ENCODE results near the gene OPRD1.
"Not testable (repeated sequence)": the region's sequence is repeated elsewhere in the genome, so short reads cannot be mapped to it uniquely, and the experiment has no call there.

Gene OPRD1

DNA sequence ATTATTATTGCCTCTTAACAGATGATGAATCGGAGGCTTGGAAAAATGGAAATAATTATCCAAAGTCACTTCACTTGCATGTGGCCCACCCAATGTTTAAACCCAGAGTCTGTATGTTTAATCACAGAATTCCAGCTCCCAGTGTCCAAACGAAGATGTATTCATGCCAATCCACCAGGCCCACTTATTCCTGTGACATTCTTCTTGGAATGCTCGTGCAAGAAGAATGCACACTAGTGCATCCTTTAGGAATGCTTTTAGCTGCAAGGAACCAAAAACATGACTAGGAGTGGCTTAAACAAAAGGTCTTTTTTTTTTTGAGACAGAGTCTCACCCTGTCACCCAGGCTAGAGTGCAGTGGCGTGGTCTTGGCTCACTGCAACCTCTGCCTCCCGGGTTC lies 8.9 kb upstream of the OPRD1 start:
- no peak for DNase-seq

DNA sequence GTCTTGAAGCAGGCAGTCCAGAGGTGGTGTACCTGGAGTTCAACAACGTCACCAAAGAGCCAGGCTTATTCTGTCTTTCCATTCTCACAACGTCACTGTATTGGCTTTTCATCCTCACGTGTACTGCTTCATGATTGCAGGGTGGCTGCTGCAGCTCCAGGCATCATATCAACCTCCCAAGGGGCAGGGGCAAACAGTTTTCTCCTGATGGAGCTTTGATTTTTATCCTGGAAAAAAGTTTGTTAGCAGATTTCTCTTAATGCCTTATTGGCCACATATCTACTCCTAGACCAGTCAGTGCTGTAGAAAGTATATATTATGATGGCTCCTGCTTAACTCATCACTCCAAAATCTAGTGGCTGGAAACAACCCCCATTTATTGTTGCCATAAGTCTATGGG lies 8.3 kb upstream of the OPRD1 start:
- no peak for DNase-seq

- no peak for DNase-seq
Measured at GRCh38 chr1:28804071-28804470, 7.9 kb upstream of the OPRD1 start.

DNA sequence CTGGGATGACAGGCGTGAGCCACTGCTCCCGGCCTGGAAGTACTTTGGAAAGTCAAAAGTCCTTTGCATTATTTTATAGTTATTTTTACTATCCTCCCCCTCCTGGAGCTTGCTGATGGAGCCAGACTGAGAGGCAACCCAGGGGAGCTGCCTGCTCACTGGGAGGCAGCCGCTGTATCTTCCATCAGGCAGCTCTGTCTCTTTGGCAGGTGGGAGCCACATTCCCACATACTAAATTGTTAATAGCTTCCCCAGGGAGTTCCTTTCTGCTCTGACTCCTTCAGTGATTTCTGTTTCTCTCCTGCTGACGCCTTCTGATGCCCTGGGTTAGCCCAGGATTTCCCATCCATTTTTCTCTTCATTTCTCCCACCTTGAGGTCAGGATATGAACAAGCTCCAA lies 4.9 kb upstream of the OPRD1 start:
- no peak for DNase-seq

GRCh38 chr1:28807986-28808385 lies 4.0 kb upstream of the OPRD1 start:
- DNase-seq: no peak

DNA sequence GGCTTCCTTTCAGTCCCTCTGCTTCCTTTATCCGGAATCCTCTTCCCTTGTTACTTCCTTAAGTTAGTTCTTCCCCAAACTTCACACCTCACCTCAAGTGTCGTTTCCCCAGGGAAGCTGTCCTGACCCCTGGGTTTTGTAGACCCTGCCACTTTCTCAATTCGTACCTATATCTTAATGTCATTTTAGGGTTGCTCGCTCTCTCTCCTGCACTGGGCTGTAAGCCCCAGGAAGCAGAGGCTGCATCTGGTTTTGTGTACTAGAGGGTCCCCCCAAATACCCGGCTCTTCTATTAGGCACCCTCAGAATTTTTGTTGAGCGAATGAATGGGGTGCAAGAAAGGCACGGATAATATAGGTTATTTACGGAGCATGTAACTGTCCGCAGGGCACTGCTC lies 603 bp upstream of the OPRD1 start:
- DNase-seq: no peak

- DNase-seq: no peak
Measured at GRCh38 chr1:28812669-28813468, 899 bp downstream of the OPRD1 start.

DNA sequence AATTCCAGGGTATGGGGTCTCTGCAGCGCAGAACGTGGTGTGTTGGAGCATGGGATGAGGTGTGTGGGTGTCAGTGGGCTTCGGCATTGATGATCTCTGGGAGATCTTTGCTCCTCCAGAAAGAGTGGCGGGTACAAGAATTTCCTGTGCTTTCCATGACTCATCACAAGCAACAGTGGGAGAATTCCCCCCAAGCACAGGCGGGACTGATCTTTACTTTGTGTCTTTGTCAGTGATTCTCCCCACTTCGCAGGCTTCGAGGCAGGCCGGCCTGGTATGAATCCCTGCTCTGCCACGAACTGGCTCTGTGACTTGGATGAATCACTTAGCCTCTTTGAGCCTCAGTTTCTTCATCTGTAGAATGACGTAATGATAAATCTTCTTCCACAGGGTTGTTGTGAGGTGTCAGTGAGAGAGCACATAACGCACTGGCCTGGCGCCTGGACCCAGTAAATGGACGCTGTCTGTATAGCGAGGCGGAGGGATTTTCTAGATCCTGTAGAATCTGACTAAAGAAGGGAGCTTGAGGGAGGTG lies 2.0 kb downstream of the OPRD1 start:
- DNase-seq: no peak

GRCh38 chr1:28815533-28816185 lies 3.7 kb downstream of the OPRD1 start:
- DNase-seq: no peak

DNA sequence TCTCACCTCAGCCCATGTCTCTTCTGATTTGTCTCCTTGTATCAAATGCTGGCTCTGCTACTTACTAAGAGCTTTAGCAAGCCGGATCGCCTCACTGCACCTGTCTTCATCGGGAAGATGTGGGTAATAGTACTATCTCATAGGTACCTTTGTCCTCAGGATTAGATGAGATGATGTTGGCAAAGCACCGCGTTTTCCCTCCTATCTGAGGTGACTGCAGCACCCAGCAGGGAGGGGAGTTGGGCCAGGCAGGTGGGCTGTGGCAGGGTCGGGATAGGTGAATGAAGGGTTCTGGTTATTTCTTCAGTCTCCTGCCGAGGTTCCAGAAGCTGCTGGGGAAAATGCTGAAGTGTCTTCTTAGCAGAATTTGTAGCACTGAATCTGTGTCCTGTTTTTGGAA lies 5.2 kb downstream of the OPRD1 start:
- no peak for DNase-seq

DNA sequence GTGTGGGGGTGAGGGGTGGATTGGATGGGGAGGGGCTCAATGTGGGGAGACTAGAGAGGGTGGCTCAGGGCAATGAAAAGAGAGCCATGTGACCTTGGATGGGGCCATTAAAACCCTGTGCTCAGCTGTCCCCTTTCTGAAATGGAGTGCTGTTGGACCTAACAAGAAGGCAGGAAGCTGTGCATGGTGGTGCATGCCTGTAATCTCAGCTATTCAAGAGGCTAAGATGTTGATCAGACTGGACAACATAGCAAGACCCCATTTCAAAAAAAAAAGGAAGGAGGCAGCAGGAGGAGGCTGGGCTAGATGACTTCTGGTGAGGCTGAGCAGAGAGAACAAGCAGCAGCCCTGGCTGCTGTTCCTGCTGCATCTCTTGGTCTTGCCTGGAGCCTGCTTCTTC lies 7.0 kb downstream of the OPRD1 start:
- DNase-seq: no peak

DNA sequence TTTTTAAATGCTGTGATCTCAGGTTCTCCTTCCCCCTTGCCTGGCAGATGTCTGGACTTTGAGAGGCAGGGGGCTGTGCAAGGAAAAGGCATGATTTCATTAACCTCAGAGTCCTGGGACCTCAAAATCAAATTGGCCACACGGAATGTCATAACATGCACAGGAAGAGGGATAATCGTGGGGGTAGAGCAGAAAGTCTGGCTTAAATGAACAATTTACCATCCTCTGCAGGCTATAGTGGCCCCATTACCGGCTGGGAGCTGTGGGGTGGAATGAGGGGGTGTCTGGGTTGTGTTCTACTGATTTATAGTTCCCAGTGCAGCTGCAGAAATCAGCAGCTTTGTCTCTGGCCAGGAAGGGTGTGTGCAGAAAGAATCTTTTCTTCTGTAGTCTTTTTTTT lies 10.8 kb downstream of the OPRD1 start:
- no peak for DNase-seq

DNA sequence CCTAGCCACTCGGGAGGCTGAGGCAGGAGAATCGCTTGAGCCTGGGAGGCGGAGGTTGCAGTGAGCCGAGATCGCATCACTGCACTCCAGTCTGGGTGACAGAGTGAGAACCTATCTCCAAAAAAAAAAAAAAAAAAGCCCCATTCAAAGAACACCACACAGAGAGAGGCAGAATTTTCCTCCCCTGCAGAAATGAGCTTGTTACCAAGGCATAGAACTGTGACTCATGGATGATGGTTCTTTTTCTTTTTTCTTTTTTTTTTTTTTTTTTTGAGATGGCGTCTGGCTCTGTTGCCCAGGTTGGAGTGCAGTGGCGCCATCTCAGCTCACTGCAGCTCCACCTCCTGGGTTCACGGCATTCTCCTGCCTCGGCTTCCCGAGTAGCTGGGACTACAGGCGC lies 12.1 kb downstream of the OPRD1 start:
- DNase-seq: not testable (repeated sequence)

GRCh38 chr1:28828227-28828858 lies 16.4 kb downstream of the OPRD1 start:
- not testable (repeated sequence) for DNase-seq

GRCh38 chr1:28830814-28831213 lies 18.8 kb downstream of the OPRD1 start:
- DNase-seq: no peak

- no peak for DNase-seq
Measured at GRCh38 chr1:28832966-28833365, 21.0 kb downstream of the OPRD1 start.

GRCh38 chr1:28833381-28833780 lies 21.4 kb downstream of the OPRD1 start:
- DNase-seq: no peak

- no peak for DNase-seq
Measured at GRCh38 chr1:28835237-28835650, 23.3 kb downstream of the OPRD1 start.

GRCh38 chr1:28836421-28836956 lies 24.5 kb downstream of the OPRD1 start:
- DNase-seq: no peak

- no peak for DNase-seq
Measured at GRCh38 chr1:28840928-28841544, 29.1 kb downstream of the OPRD1 start.

DNA sequence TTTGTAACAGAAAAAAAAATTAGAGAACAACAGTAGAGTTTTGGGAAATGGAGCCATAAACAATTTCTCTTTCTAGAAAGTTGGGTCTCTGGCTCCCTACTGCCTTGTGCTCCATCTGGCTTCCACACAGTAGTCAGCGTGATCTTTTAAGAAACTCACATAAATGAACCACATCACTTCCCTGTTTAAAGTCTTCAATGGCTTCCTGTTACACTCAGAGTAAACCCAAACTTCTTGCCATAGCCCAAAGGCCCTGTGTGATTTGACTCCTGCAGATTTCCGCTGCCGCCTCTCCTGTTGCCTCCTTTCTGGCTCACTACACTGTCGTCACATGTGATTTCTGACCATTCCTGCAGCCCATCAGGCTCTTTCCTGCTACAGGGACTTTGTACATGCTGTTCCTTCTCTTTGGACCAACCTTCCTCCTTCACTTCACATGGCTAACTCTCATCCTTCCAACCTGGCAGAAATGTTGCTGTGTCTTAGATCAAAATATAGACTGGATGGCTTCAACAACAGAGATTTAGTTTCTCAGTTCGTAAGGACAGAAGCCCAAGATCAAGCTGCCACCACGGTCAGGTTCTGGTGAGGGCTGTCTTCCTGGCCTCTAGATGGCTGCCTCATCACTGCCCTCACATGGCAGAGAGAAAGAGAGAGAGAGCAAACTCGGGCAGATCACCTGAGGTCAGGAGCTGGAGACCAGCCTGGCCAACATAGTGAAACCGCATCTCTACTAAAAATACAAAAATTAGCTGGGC lies 34.0 kb downstream of the OPRD1 start:
- no peak for DNase-seq

DNA sequence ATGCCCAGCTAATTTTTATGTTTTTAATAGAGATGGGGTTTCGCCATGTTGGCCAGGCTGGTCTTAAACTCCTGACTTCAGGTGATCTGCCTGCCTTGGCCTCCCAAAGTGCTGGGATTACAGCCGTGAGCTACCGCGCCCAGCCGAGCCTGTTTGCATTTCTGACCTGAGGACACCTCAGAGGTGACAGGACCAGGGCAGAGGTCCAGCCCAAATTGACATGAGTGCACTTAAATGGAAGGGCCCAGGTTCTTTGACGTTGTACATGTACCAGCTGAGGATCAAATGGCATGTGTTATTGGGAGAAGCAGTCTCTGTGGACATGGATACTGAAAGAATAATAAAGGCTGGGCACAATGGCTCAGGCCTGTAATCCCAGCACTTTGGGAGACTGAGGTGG lies 35.2 kb downstream of the OPRD1 start:
- DNase-seq: not testable (repeated sequence)
